ENCODE results near the gene KCNV2.

Gene KCNV2

GRCh38 chr9:2758898-2759510 is 41.7 kb downstream of the KCNV2 start:
- no peak for DNase-seq (ENCODE audit: low read depth)

- no peak for DNase-seq (ENCODE audit: low read depth)
Observed at GRCh38 chr9:2761424-2761823, 44.1 kb downstream of the KCNV2 start.

- no peak for DNase-seq (ENCODE audit: low read depth)
Observed at GRCh38 chr9:2764353-2764752, 47.0 kb downstream of the KCNV2 start.

- DNase-seq (ENCODE audit: low read depth) = no peak
Observed at GRCh38 chr9:2765250-2765880, 48.1 kb downstream of the KCNV2 start.

DNA sequence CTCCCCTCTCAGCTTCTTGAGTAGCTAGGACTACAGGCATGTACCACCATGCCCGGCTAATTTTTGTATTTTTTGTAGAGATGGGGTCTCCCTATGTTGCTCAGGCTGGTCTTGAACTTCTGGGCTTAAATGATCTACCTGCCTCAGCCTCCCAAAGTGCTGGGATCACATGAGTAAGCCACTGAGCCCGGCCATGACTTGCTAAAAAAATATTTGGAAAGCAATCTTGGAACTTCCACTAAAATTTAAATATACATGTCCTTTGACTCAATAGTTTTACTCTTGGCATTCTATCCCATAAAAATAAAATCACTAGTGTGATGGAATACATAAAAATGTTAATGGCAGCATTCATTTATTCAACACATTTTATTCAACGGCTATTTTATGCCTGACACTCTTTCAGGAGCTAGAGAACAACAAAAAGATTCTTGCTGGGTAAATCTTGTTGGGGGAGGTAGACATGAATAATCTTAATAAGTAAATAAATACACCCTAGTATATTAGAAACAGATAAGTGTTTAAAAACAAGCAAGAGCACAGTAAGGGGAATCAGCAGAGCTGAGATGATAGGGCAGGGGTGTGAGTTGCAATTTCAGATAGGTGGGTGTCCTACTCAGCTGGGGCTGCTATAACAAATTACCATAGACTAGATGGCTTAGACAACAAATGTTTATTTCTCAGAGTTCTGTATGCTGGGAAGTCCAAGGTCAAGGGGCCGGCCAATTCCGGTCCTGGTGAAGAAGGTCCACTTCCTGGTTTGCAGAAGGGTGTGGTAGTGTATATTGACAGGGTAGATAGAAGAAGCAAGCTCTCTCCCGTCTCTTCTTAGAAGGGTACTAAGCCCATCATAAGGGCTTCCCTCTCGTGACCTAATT is 50.7 kb downstream of the KCNV2 start:
- DNase-seq (ENCODE audit: low read depth) = no peak

- DNase-seq (ENCODE audit: low read depth) = no peak
Observed at GRCh38 chr9:2771087-2771486, 53.8 kb downstream of the KCNV2 start.

DNA sequence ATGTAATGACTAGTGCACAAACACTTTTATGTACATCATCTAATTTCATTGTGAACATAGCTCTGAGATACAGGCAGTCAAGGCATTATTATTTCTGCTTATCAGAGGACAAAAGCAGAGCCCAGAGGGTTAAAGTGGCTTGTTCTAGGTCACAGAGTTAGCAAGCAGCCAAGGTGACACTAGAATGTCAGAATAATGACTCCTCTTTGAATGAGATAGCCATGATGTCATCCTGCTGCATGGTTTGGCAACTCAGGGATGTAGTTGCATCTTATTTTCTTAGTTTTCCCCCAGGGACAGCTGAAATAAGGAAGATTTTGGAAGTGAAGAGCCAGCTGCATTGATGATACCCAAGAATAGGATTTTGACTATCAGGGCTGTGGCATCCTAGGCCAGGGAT is 54.4 kb downstream of the KCNV2 start:
- no peak for DNase-seq (ENCODE audit: low read depth)

DNA sequence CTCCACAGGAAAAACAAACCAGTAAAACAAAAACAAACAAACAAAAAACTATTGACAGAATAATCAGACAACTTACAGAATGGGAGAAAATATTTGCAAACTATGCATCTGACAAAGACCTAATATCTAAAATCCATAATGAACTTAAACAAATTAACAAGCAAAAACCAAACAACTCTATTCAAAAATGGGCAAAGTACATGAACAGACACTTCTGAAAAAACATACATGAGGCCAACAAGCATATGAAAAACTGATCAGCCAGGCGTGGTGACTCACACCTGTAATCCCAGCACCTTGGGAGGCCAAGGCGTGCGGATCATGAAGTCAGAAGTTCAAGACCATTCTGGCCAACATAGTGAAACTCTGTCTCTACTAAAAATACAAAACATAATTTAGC is 60.1 kb downstream of the KCNV2 start:
- no peak for DNase-seq (ENCODE audit: low read depth)

DNA sequence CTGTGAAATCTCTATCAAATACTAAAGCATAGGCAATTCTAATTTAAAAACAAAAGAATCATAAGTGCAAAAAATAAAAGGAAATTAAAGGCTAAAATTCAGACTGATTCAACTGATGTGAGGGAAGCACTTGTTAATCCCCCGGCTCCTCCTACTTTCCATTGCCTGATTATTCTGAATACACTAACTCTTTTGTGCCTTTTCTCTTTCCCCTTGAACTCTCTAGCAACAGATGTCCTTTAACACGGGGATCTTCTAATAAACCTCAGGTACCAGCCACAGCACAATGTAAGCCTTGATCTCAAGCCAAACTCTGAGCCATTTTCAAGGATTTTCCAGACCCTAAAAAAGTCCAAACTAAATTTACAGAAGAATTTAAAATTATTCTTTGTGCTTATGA is 61.5 kb downstream of the KCNV2 start:
- DNase-seq (ENCODE audit: low read depth) = no peak
